GM21619 (cell line): ENCODE measurements around the gene TMCC1.
A peak's percentile ranks its signal among the peaks of the same experiment; 100 is the strongest.

Experiments used
- ATAC-seq: cut with Tn5 transposase; IDR thresholded peaks from one replicate; pipeline ENCODE4 v1.9.1; 2021; ENCODE audit not compliant: unreplicated experiment

The TMCC1 gene

DNA sequence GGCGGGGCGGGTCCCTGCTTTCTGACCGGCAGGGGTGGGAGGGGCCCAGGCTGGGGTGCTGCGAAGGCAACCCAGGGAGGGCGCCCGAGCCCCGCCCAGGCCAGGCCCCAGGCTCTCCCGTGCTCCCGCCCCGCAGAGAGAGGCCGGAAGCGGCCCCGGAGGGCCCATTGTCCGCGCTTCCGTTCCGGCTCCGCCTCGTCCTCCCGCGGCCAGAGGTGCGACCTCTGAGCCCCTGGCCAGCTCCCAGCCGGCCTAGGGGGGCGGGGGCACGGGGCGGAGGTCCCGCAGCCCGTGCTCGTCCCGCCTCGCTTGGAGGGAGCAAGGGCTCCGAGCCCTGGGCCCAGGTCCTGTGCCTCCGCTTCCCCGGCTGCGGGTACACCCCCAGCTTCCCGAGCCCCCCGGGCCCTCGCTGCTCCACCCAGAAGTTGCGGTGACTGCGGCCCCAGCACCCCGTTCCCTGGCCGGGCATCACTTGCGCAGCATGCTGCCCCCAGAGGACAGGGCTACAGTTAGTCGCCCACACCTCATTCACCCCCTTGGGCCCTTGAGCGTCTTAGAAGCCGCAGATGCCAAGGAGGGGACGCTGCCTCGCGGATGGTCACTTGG is 266.7 kb downstream of the TMCC1 start:
- ATAC-seq = peak; percentile 92

DNA sequence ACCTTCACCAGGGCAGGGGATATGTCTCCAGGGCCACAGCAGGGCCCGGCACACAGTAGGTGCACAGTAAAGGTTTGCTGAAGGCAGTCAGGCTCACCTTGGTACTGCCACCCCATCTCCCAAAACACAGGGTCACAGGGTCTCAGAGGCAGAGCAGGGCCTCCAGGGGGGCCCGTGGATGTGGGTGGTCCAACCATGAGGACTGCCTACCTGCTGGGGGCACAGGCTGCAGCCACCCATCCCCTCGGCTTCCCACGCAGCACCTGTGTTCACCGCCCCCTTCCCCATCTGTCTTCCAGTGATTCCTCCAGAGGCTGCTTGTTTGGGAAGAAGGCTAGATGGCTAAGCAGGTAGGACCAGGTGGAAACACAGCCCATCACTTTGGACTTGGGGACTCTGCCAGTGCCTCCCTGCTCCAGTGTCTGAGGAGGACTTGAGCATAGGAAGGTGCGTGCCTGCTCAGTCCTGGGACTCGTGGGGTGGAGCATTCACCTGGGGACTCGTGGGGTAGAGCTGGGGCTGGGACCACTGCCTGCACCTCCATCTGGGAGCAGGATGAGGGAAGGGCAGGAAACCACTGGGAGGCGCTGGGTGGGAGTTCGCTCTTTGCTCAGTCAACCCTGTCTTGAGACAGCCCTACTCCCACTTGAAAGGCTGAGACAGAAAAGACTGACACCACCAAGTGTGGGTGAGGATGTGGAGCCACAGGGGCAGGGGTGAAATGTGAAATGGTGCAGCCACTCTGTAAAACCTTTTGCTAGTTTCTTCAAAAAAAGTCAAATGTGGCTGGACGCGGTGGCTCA is 268.2 kb downstream of the TMCC1 start:
- no peak for ATAC-seq

DNA sequence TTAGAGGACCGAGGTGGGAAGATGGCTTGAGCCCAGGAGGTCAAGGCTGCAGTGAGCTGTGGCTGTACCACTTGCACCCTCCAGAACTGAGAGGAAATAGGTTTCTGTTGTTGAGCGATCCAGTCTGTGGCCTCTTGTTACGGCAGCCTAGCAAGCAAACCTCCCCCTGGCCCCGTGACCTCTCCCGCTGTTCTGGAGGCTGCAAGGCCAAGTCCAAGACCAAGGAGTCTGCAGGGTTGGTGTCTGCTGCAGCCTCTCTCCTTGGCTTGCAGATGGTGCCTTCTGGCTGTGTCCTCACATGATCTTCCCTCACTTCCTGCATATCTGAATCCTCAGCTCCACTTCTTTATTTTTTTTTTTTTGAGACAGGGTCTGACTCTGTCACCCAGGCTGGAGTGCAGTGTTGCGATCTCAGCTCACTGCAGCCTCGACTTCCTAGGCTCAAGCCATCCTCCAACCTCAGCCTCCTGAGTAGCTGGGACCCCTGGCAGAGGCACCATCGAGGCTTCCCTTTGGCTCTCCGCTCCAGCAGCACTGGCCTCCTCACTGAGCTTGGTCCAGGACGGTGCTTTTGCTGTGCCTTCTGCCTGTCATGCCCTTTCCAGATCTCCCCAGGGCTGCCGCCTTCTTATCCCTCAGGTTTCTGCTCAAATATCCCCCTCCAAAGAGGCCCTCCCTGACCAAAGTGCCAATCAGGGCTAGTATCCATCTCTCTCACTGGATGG is 269.0 kb downstream of the TMCC1 start:
- no peak for ATAC-seq

DNA sequence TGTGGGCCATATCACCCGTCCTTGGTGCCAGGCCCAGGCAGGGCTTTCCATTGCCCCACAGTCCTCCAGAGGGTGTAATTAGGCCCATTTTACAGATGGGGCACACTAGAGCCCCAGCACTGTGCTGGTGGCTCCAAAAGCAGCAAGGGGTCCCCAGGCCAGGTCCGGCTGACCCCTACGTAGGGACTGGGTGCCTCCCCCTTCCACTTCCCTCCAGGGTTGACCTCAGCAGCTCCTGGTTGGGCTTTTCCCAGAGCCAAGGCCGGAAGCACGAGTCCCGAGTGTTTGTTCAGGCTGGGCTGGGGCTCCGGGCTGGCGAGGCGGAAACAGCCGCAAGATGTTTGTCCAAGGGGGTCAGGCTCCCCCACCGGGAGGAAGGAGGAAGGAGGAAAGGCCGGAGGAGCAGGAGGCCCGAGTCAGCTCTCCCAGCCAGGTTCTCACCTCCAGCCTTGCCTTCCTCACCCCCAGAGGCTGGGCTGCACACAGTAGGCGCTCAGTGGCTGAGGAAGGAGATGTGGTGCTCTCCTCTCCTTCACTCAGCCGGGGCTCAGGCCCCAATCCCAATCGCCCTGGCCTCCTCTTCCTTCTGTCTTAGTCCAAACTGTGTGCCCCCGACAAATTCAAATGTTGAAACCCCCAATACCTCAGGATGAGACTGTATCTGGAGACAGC is 269.9 kb downstream of the TMCC1 start:
- no peak for ATAC-seq

DNA sequence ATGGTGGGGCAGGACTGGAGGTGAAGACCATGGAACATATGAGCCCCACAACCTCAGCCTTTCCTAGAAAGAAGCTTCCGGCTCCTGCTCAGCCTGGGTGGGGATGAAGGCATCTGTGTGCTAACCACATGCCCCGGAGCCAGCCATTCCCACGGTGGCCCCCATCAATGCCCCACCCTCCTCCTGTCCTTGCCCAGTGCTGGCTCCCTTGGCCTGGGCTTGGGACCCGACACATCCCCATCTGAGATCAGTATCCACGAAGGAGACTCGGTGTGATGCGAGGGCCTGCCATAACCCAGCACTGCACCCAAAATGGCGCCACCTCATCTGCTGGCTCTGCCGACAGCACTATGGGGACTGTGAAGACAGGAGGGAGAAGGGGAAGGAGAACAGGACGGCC is 270.6 kb downstream of the TMCC1 start:
- ATAC-seq = no peak

DNA sequence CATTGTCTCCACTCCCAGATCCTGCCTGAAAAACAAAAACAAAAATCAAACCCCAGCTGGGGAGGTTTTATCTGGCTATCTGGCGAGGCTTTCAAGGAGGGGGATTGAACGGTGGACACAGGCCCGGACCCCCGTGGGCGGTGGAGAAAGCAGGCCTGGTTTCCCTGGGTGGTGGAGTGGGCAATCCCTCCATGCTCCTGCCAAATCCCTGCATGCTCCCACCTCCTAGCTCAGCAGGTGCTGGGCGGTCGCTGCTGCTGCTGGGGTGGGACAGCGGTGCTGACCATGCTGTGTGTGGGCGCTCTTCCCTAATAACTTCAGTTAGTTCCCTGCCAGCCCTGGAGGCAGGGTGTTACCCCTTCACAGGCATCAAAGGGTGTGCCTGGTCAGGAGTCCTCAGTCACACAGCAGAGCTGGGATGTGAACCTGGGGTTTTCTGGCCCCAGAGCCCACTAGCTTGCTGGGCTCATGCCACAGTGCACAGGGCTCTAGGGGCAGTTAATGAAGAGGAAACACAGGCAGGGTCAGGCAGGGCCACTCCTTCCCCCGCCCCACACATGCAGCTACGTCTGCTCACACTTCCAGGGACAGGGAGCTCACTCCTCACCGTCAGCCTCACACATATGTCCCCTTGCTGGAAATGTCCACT is 271.2 kb downstream of the TMCC1 start:
- ATAC-seq = no peak

DNA sequence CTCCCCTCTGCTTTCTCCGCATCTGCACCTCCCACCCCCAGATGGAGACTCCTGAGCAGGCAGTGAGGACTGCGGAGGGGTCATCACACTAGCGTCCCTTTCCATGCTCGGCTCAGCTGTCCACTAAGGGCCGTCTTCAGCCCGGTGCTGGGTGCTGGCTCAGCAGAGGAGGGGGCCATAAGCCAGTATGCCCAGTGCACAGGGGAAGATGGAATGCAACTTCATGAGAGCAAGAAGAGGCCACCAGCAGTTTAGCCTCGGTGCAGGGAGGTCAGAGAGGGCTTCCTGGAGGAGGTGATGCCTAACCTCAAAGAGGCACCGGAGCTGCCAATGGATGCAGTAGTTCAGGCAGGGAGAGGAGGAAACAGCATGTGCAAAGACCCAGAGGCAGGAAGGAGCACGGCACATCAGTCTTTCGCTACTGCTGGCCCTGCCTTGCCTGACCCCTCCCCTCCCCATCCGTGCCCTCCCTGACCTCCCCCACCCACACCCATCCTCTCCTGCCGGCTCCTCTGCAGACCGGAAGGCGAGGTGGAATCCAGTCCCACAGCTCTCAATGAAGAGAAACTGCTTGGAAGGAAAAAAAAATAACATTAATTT is 271.8 kb downstream of the TMCC1 start:
- ATAC-seq = no peak

DNA sequence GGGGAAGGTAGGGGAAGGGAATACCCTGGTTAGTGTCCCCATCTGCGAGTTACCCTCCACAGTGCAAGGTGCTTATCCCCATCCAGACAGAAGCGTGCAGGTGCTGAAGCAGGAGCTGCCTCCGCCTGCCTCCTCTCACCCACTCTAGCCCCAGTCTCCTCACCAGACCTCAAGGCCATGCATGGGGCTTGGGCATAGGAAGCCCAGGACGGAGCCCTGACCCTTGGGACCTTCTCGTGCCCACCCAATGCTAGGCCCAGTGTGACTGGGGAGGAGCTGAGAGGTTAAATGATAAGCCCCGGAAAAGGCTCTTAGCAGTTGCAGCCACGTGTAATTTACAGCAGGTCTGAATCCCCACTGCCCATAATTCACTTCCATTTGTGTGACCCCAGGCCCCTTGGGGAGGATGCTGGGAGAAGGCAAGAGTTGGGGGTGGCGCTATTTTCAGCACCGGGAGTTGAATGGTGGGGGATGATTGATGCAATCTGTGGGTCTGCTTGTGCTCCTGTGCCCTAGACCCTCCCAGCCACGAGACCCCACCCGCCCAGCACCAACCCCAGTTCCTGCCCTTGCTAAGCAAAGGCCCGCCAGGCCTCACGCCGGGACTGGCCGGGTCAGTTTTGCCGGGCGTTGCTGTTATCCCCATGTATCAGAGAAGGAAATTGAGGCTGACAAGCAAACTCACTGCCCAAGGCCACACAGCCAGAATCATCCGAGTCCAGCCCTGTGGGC is 272.5 kb downstream of the TMCC1 start:
- no peak for ATAC-seq

DNA sequence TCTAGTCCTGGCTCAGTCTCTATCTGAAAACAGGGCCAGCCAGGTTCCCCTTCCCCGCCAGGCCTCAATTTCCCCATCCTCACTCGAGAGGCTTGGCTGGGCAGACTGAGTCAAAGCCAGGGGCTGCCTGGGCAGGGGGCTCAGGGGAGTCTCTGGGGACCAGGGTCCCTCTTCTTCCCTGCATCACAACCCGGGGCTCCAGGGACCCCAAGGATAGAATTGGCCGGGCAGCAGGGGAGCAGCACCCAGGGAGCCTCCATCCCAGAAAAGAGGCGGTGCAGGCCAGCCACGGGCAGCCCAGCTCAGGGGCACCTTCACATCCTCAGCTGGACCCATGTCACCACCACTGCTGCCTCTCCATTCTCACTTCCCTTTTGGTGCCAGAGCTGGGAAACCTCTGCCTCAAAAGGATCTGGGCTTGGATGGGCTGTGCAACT is 273.8 kb downstream of the TMCC1 start:
- no peak for ATAC-seq

DNA sequence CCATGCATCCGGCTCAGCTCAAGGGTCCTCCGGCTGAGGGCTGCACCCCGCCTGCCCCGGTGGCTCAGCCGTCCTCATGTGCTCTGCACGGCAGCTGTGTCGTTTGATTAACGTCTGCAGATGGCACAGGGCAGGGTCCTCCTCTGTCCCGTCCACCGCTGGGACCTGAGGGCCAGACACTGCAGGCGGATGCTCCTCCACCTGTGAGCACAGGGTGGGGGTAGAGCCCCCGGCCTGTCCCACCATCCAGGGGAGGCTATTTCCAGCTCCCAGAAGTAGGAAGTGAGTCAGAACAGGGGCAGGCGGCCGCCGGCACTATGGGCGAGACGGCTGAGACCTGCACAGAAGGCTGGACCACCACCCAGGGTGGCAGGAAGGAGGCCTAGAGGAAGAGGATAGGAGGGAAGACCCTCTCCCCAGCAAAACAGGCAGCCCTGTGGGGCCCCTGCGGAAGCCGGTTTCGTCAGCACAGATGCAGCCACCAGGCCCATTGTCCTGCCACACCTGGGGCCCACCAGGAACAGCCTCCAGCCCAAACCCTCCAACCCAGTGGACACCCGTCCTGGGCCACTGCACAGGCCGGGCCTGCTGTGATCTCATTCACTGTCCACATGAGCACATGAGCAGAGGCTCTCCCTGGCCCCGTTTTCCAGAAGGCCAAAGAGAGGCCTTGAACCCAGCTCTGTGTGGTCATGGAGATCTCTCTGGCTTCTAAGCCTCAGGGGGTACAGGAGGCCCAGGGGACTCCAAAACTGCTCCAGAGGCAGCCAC is 274.4 kb downstream of the TMCC1 start:
- ATAC-seq = no peak

DNA sequence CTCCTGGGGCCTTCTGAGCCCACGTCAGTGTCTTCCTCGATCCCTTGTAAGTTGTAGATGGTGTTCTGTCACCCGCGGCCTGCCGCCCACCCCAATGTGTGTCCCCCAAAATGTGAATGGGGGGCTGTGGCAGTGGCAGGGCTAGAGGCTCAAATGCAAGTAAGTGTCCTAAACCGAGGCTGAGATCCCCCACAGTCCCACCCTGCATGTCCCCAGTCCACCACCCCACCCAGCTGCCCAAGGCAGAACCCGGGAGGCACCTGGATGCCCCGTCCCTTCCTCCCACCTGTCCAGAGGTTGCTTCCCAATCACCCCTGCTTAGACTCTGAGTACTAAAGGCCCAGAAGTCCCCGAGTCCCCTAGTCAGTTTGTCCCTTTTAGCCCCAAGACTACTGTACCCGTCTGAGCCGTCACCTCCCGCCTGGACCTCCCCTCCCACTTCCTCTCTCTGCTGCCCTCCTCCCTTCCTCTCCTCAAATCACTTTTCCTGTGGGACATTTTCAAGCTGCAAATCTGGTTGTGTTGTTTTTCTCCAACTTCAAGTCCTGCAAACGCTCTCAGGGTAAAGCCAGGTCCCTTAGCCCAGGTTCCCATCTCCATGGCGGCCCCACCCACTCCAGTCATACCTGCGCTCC is 275.2 kb downstream of the TMCC1 start:
- no peak for ATAC-seq

DNA sequence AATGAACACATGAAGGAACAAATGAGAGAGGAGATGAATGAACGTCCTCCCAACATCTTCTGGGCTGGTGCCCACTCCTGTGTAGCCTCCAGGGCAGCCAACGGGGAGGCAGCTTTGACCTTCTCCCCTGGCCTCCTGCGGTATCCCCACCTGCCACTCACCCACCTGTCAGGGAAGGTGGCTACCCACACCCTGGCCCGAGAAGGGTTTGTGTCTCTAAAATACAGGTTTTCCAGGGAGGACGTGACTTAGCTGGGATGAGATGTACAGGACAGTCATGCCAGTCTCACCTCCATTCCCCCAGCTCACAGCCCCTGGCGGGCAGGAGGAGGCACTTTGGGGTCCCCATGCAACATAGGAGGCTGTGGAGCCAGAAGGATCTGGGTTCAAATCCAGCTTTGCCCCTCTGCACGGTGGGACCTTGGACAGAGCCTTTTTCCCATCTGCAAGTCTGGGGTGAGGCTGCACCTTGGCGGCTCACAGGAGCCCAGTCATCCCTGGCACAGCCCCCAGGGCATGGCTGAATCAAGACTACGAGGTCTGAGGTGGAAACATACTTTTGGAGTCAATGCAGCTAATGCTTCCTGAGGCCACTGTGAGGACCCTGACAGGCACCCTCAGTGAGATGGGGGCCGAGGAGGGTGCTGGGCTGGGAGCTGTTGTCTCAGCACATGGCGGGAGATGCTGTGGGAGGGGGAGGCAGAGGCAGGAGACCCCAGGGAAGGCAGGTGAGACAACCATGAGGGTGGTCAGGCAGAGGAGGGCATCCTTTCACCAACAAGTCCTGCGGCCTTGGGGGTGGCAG is 275.9 kb downstream of the TMCC1 start:
- no peak for ATAC-seq

DNA sequence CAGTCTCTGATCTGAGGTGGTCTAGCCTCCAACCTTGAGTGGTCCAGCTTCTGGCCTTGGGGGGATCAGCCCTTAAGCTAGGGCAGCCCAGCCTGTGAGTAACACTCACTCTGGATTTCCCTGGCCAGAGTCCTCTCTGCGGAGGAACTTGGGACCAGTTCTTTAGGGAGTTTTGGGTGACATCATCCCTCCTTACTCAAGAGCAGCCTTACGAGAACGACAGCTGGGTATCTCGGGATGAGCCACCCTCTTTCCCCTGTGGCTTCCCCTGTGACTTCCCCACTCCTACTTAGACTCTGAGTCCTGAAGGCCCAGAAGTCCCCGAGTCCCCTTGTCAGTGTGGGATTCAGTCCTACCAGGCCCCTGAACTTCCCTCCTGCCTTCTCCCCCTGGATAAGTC is 276.8 kb downstream of the TMCC1 start:
- no peak for ATAC-seq

DNA sequence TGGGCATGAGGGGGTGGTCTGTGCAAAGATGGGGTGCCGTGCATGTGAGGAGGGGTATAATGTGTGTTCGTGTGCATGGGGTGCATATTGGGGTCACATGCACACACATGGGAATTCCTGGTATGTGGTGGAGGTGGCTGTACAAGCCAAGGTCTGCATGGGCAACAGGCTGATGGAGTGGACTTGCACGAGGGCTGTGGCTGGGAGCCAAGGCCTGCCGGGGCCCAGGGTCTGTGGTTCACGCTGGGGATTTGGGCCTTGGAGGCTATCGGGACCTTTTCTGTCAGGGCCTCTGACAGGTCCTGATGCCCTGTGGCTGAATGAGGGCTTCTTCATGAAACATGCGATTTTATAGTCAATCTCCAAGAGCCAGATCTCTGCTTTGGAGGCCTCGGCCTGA is 277.2 kb downstream of the TMCC1 start:
- ATAC-seq = no peak

DNA sequence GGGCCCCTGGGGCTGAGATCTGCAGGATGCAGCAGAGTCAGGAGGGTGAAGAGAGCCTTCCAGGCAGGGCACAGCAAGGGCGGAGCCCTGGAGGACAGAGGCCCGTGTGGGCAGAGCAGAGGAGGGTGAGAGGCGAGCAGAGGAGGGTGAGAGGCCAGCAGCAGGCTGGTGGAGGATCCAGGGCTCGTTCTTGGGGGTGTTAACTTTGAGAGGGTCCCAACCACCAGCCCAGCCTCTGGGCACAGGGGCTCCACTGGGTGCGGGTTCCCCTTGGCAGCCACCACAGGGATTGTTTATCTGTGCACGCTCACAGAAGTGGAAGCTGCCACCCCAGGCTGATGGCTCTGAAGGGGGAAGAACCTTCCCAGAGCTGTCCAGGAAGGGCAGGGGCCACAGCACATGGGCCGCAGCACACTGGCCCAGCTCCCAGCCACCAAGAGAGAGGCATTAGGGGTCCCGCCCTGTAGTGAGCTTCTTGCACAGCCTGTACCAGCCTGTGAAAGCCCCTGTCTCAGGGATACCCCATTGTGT is 277.7 kb downstream of the TMCC1 start:
- ATAC-seq = no peak

DNA sequence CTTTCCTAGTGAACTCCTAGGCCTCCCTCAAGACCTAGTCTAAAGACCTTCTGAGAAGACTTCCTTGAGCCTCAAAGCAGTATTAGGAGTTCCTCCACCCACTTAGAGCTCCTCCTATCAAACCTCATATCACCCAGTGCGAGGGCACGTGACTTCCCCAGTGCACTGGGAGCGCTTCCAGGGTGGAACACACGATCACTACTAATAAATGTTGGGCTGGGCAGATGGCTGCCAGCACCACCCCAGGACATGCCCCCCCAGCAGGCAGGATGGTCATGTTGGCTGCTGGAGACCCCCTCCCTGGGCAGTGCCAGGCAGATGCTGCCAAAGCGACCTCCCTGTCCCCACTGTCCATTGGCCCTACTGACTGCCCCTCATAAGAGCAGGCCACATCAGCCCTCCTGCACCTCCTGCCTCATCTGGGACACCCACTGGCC is 278.6 kb downstream of the TMCC1 start:
- no peak for ATAC-seq

DNA sequence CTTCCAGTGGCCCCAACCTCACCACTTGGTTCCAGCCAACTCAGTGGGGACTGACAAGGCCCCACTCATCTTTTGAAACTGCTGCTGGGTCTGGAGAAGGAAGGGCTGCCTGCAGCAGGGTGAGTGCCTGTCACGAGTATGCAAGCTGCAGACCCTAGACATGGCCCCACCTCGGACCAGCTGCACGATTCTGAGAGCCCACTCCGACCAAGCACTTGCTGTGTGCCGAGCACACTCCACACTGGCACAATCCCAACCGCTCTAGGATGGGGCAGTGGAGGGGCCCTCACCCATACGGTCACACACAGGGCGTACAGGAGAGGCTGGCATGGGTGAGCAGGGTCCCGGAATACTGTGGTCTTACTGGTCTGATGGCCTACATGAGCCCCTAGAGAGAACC is 279.1 kb downstream of the TMCC1 start:
- ATAC-seq = no peak

DNA sequence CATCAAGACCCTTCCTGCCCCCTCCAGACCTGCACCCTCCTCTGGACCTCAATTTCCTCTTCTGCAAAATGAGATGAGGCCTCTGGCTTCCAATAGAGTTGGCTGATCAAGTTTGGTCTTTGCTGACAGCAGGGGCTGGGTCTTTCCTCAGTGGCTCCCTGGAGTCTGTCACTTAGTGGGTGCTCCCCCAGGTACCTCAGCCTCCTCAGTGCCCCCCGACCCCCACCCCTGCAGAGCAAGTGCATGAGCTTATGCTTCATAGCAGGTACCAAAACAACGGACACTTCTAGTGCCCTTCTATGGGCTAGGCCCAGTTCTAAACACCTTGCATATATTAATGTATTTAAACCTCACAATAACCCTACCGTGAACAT is 280.2 kb downstream of the TMCC1 start:
- ATAC-seq = no peak
